H9 (cell line): ENCODE data around the gene ZFP57. TPM values are rescaled to one million over a fixed set of nuclear protein-coding genes. Genes with fewer than 3 reads are reported as not detected.

Source experiments
- DNase-seq: peaks from one replicate; pipeline ENCODE4 v3.0.0-alpha.2; 2017
- H2AFZ ChIP-seq: one replicate; pipeline ENCODE4 v1.6.1; 2013; ENCODE audit warnings: mild to moderate bottlenecking, low read length, control low read depth, moderate library complexity
- H2AK5ac ChIP-seq: 2 replicates; pipeline ENCODE4 v1.6.1; 2013; ENCODE audit warnings: low read length, control low read depth, mixed read lengths; ENCODE audit not compliant: insufficient read length
- H2BK120ac ChIP-seq: one replicate; pipeline ENCODE4 v1.6.1; 2013; ENCODE audit warnings: low read depth, mild to moderate bottlenecking, low read length, control low read depth, inconsistent platforms; ENCODE audit not compliant: poor library complexity, severe bottlenecking
- H2BK12ac ChIP-seq: 2 replicates; pipeline ENCODE4 v1.6.1; 2013; ENCODE audit warnings: low read length, control low read depth, mixed read lengths, low read depth; ENCODE audit not compliant: insufficient read length
- H2BK15ac ChIP-seq: 2 replicates; pipeline ENCODE4 v1.6.1; 2013; ENCODE audit warnings: low read depth, low read length, control low read depth
- H2BK20ac ChIP-seq: one replicate; pipeline ENCODE4 v1.6.1; 2013; ENCODE audit warnings: low read depth, mild to moderate bottlenecking, low read length, control low read depth, inconsistent platforms; ENCODE audit not compliant: poor library complexity, severe bottlenecking
- H2BK5ac ChIP-seq: 2 replicates; pipeline ENCODE4 v1.6.1; 2013; ENCODE audit warnings: low read length, control low read depth, mixed read lengths; ENCODE audit not compliant: insufficient read length
- H3K14ac ChIP-seq: 2 replicates; pipeline ENCODE4 v1.6.1; 2013; ENCODE audit warnings: low read length, control low read depth; ENCODE audit not compliant: insufficient read depth
- H3K18ac ChIP-seq: 2 replicates; pipeline ENCODE4 v1.6.1; 2013; ENCODE audit warnings: low read depth, mild to moderate bottlenecking, mixed read lengths, low read length, control low read depth; ENCODE audit not compliant: insufficient read length
- H3K23ac ChIP-seq: 2 replicates; pipeline ENCODE4 v1.6.1; 2013; ENCODE audit warnings: low read length, control low read depth, mixed read lengths, low read depth; ENCODE audit not compliant: insufficient read length
- H3K23me2 ChIP-seq: 2 replicates; pipeline ENCODE4 v1.6.1; 2013; ENCODE audit warnings: low read depth, mild to moderate bottlenecking, mixed read lengths, low read length, control low read depth; ENCODE audit not compliant: insufficient read length, poor library complexity, severe bottlenecking
- H3K27ac ChIP-seq: 2 replicates; pipeline ENCODE4 v1.5.1; 2013; ENCODE audit warnings: low read length, control low read depth, mixed read lengths, low read depth; ENCODE audit not compliant: insufficient read length
- H3K27me3 ChIP-seq: 2 replicates; pipeline ENCODE4 v1.6.1; 2013; ENCODE audit warnings: low read length, control low read depth, inconsistent platforms; ENCODE audit not compliant: insufficient read depth
- H3K4ac ChIP-seq: 2 replicates; pipeline ENCODE4 v1.6.1; 2013; ENCODE audit warnings: low read depth, mild to moderate bottlenecking, control low read depth, inconsistent platforms, low read length, moderate library complexity
- H3K4me1 ChIP-seq: 2 replicates; pipeline ENCODE4 v1.6.1; 2013; ENCODE audit warnings: low read length, control low read depth, inconsistent platforms; ENCODE audit not compliant: insufficient read depth
- H3K4me2 ChIP-seq: 2 replicates; pipeline ENCODE4 v1.6.1; 2013; ENCODE audit warnings: low read length, control low read depth, mixed read lengths; ENCODE audit not compliant: insufficient read length, insufficient read depth
- H3K56ac ChIP-seq: 2 replicates; pipeline ENCODE4 v1.6.1; 2013; ENCODE audit warnings: low read depth, mild to moderate bottlenecking, mixed read lengths, low read length, control low read depth; ENCODE audit not compliant: insufficient read length
- H3K79me1 ChIP-seq: 2 replicates; pipeline ENCODE4 v1.6.1; 2013; ENCODE audit warnings: low read depth, mild to moderate bottlenecking, moderate library complexity, low read length, control low read depth, inconsistent platforms; ENCODE audit not compliant: insufficient read depth, poor library complexity, severe bottlenecking
- H3K79me2 ChIP-seq: 2 replicates; pipeline ENCODE4 v1.6.1; 2013; ENCODE audit warnings: low read length, control low read depth, inconsistent platforms; ENCODE audit not compliant: insufficient read depth
- H3K9ac ChIP-seq: 2 replicates; pipeline ENCODE4 v1.6.1; 2013; ENCODE audit warnings: low read length, control low read depth, mixed read lengths; ENCODE audit not compliant: insufficient read length; ENCODE audit errors: extremely low read depth
- H3K9me3 ChIP-seq: one replicate; pipeline ENCODE4 v1.6.1; 2013; ENCODE audit warnings: low read depth, low read length, inconsistent platforms; ENCODE audit not compliant: control insufficient read depth
- H3T11ph ChIP-seq: one replicate; pipeline ENCODE4 v1.6.1; 2013; ENCODE audit warnings: mild to moderate bottlenecking, low read length, control low read depth, inconsistent platforms
- H4K20me1 ChIP-seq: one replicate; pipeline ENCODE4 v1.6.1; 2013; ENCODE audit not compliant: control insufficient read depth, insufficient read length, insufficient read depth
- H4K5ac ChIP-seq: 2 replicates; pipeline ENCODE4 v1.6.1; 2013; ENCODE audit warnings: low read depth, mild to moderate bottlenecking, mixed read lengths, low read length, control low read depth; ENCODE audit not compliant: insufficient read length
- H4K8ac ChIP-seq: replicated peaks from 2 replicates; pipeline ENCODE4 v1.6.1; 2013; ENCODE audit warnings: low read length, control low read depth, mixed read lengths, low read depth; ENCODE audit not compliant: insufficient read length
- H4K91ac ChIP-seq: 2 replicates; pipeline ENCODE4 v1.6.1; 2013; ENCODE audit warnings: low read depth, mild to moderate bottlenecking, moderate library complexity, mixed read lengths, low read length, control low read depth; ENCODE audit not compliant: insufficient read length
- H3K27ac Mint-ChIP-seq, 3 experiments: 2 replicates in 2 of 3; 3 replicates in 1 of 3; pipeline ENCODE4 v1.8.0; 2020 to 2021; ENCODE audit warnings: mixed read lengths in 3 of 3, mild to moderate bottlenecking in 1 of 3, moderate library complexity in 1 of 3
- H3K27me3 Mint-ChIP-seq: 2 replicates; pipeline ENCODE4 v1.8.0; 2021; ENCODE audit warnings: low read depth, mild to moderate bottlenecking, moderate library complexity, mixed read lengths
- H3K36me3 Mint-ChIP-seq, 3 experiments: 2 replicates in 2 of 3; 3 replicates in 1 of 3; pipeline ENCODE4 v1.8.0; 2020 to 2021; ENCODE audit warnings: low read depth in 3 of 3, mixed read lengths in 3 of 3; ENCODE audit not compliant: insufficient read depth in 1 of 3
- H3K4me1 Mint-ChIP-seq, 2 experiments: 2 replicates each; pipeline ENCODE4 v1.8.0; 2020; ENCODE audit warnings: mixed read lengths in 2 of 2
- H3K4me3 Mint-ChIP-seq, 2 experiments: 2 replicates in 1 of 2; 3 replicates in 1 of 2; pipeline ENCODE4 v1.8.0; 2020 to 2021; ENCODE audit warnings: mild to moderate bottlenecking in 2 of 2, mixed read lengths in 2 of 2, moderate library complexity in 1 of 2
- H3K9me3 Mint-ChIP-seq, 2 experiments: 2 replicates in 1 of 2; 3 replicates in 1 of 2; pipeline ENCODE4 v1.8.0; 2020; ENCODE audit warnings: mild to moderate bottlenecking in 2 of 2, mixed read lengths in 2 of 2, moderate library complexity in 1 of 2
- WGBS: extraction: QIAGEN DNeasy Blood & Tissue Kit; methylation state at CpG from one replicate; pipeline ENCODE4 v1.1.7; 2013; ENCODE audit warnings: missing lambda C conversion rate, low lambda C conversion rate, mixed read lengths; ENCODE audit not compliant: insufficient read length; ENCODE audit errors: extremely low coverage; 5-methylcytosine and 5-hydroxymethylcytosine counted together
- total RNA-seq: library from RNA; stranded (reverse); gene quantifications from 2 replicates; pipeline ENCODE4 v1.2.1, GENCODE V29; 2021
- TF ChIP-seq, protein P1 (sequence below): fragments of 200-600 bp; sonication (generic); conservative IDR thresholded peaks from 3 replicates; pipeline ENCODE4 v1.8.0; 2021; ENCODE audit warnings: antibody characterized with exemption, mild to moderate bottlenecking

Gene ZFP57
- total RNA-seq, 1 experiment from 2014 or later: 1.7 TPM

DNA sequence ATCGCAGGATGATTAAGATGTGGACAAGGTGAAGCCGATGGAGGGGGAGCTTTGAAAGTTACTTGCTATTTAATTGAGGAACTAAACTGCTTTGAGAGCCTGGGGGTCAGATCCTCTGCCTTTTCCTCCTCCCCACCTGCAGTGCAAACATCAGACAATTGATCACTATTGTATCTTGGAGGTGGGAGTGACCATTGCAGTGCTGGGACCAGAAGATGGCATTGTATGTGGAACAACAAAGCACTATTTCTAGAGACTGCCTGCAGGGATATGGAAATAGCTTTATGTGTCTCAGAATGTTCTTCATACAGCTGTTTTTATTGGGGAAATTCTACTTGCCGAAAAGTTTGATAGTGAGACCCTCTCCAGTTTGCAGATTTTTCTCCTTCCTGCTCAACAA lies 19.9 kb downstream of the ZFP57 start:
- no peak overlapping the region for H3K56ac ChIP-seq
- H3K79me1 ChIP-seq: no peaks in the 10 kb centered on the region
- H3K4ac ChIP-seq: 0 out of 2 replicates have a peak overlapping the region, but pooled peaks have one; percentile 48
- no peaks in the 10 kb centered on the region for H3K23me2 ChIP-seq
- no peak overlapping the region for H3K23ac ChIP-seq
- Mint-ChIP-seq H3K4me3 (peak overlapping the region in 1 of 2 experiments; percentile 8; a peak in 3 of 5 replicates), H3K9me3 (no peaks in the 10 kb centered on the region), H3K27me3 (no peaks in the 10 kb centered on the region), H3K36me3 (no peaks in the 10 kb centered on the region), H3K27ac (peak overlapping the region; percentile 80 to 100 (median 99)), H3K4me1 (peaks cover 44 to 47% of the 10 kb centered on the region in 2 experiments)
- H3K4me1 ChIP-seq: peaks cover 19% of the 10 kb centered on the region
- no peaks in the 10 kb centered on the region for H3K79me2 ChIP-seq
- no peak overlapping the region for H2BK20ac ChIP-seq
- no peaks in the 10 kb centered on the region for H3K27me3 ChIP-seq
- peak; percentile 50 for DNase-seq
- no peak overlapping the region for H2AK5ac ChIP-seq
- H4K91ac ChIP-seq: no peak overlapping the region
- H2BK120ac ChIP-seq: peak overlapping the region; percentile 62
- H3T11ph ChIP-seq: no peak overlapping the region
- H2AFZ ChIP-seq: no peak overlapping the region
- H4K8ac ChIP-seq: no peak overlapping the region
- TF ChIP-seq, protein P1, sequence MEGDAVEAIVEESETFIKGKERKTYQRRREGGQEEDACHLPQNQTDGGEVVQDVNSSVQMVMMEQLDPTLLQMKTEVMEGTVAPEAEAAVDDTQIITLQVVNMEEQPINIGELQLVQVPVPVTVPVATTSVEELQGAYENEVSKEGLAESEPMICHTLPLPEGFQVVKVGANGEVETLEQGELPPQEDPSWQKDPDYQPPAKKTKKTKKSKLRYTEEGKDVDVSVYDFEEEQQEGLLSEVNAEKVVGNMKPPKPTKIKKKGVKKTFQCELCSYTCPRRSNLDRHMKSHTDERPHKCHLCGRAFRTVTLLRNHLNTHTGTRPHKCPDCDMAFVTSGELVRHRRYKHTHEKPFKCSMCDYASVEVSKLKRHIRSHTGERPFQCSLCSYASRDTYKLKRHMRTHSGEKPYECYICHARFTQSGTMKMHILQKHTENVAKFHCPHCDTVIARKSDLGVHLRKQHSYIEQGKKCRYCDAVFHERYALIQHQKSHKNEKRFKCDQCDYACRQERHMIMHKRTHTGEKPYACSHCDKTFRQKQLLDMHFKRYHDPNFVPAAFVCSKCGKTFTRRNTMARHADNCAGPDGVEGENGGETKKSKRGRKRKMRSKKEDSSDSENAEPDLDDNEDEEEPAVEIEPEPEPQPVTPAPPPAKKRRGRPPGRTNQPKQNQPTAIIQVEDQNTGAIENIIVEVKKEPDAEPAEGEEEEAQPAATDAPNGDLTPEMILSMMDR: no peak
- H4K20me1 ChIP-seq: no peaks in the 10 kb centered on the region
- no peak overlapping the region for H2BK12ac ChIP-seq
- no peak overlapping the region for H2BK5ac ChIP-seq
- WGBS: no CpG with 5 or more reads among the region's 3 CpGs
- no peak overlapping the region for H2BK15ac ChIP-seq
- no peak overlapping the region for H3K18ac ChIP-seq
- no peaks in the 10 kb centered on the region for H3K9me3 ChIP-seq
- no peak overlapping the region; the same call in 1 of the 2 replicates for H3K14ac ChIP-seq
- peak overlapping the region; percentile 31 for H3K4me2 ChIP-seq
- H3K27ac ChIP-seq: peak overlapping the region; percentile 85
- H4K5ac ChIP-seq: no peak overlapping the region
- no peak overlapping the region for H3K9ac ChIP-seq
